Measurements from ENCODE around the gene RTN4R. TPM values are rescaled to one million over a fixed set of nuclear protein-coding genes. Genes with fewer than 3 reads are reported as not detected.
"Not testable (repeated sequence)": the region's sequence is repeated elsewhere in the genome, so short reads cannot be mapped to it uniquely, and the experiment has no call there.

The RTN4R gene
- total RNA-seq, 1 donor from 2014 or later = 10.5 TPM

- DNase-seq (ENCODE audit: low read depth) = not testable (repeated sequence)
Observed at GRCh38 chr22:20289182-20290044, 21.3 kb upstream of the RTN4R start.

GRCh38 chr22:20286784-20287423 is 18.8 kb upstream of the RTN4R start:
- DNase-seq (ENCODE audit: low read depth) = not testable (repeated sequence)

DNA sequence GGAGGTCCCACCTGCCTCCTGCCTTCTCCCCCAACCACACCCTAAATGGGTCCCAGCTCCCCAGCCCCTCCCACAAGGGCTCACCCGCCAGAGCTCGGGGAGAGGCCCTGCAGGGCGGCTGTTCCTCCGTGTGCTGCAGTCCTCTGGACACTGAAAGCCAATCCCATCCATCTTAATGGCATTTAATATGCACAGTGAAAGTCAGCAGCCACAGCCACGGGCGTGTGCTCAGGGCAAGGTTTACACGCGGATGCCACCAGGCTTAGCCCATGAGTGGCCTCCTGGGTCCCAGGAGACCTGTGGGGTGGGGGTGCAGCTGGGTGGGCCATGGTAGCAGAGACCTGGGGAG is 18.2 kb upstream of the RTN4R start:
- DNase-seq (ENCODE audit: low read depth) = not testable (repeated sequence)

DNA sequence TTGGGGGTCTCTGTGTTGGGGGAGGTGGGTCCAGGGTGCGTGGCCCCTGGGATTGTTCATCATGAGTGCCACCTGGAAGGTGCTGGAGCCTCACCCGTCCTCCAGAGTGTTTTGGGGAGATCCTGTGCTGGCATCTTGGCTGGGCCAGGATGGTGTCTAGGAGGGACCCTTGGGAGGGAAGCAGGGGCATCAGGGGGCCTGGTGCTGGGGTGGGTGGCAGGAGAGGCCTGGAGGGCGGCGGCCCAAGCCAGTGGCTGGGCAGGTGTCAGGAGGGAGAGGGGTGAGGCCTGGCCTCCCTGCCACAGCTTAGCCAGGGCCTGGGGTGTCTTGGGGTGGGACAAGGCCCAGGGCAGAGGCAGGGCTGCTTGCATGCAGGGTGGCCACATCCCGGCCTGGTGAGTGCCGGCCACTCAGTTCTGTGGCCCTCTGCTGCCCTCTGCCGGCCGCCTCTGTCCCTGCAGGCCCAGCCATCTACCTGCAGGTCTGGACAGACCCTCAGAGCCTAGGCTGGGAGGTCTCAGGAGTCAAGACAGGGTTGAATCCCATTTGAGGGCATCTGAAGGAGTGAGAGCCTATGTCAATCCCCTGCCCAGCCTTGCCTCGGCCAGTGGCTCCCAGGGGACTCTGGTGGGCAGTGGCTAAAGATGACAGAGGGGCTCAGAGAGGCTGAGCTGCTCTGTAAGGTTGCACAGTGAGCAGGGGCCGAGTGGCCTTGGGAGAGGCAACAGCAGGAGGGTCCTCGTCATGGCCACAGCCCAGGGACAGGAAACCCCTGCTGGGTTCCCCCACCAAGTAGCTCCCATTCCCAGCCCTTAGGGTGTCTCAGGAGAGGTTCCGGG is 17.6 kb upstream of the RTN4R start:
- peak; percentile 40 for DNase-seq (ENCODE audit: low read depth)

DNA sequence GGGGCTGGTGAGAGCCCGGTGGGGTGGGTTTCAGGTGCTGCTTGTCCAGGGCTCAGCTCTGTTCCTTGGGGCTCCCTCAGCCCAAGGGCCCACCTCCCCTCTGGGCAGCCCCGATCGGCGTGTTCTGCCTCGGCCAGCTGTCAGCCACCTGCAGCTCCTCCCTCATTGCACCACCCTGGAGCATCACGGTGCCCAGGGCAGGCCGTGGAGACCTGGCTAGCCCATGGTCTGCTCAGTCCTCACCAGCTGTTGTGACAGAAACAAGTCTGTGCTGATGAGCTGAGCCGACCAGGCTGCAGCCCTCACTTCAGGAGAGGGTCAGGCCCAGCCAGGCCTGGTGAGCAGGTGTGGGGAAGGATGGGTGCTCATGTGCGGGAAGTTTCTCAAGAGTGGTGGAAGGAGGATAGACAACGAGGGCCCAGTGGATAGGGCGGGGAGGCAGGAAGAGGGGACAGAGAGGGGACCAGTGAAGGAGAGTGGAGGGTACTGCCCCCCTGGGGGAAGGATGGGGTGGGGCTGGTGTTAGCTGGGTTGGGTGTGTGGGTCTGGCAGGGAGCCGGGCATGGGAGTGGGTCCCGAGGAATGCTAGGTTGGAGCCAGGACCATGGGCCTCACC is 16.5 kb upstream of the RTN4R start:
- no peak for DNase-seq (ENCODE audit: low read depth)

- DNase-seq (ENCODE audit: low read depth) = no peak
Observed at GRCh38 chr22:20283674-20284066, 15.6 kb upstream of the RTN4R start.

DNA sequence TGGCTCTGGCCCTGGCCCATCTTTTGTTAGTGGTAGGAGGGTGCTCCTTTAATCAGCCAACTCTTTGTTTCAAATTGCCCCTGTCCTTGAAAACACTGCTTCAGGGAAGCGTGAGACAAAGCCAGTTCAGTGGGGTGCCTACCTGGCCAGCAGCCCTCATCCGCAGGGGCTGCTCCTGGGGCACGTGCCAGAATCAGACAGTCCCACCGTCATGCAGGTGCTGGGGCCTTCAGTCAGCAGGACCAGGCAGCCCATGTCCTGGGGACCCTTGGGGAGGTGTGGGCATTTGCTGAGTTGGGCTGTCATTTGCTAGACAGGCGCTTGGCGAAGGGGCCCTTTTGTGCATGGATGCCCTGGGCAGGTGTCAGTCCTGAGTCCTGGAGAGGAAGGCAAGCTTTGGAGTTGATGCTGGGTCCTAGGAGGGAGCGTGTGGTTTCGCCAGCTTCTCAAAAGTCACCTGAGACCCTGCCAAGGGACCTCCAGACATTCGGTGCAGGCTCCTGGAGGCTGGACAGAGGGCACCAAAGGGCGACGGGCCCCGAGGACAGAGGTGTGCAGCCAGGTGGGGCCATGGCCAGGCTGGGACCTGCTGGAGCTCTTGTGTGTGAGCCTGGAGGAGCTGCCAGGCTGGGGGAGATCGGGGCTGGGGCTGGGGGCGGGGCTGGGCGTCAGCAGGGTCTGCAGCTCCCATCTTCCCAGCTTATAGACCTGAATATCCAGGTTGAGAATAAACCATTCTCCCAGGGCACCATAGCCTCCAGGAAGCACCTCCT is 15.0 kb upstream of the RTN4R start:
- no peak for DNase-seq (ENCODE audit: low read depth)

- DNase-seq (ENCODE audit: low read depth) = no peak
Observed at GRCh38 chr22:20281891-20282290, 13.8 kb upstream of the RTN4R start.

DNA sequence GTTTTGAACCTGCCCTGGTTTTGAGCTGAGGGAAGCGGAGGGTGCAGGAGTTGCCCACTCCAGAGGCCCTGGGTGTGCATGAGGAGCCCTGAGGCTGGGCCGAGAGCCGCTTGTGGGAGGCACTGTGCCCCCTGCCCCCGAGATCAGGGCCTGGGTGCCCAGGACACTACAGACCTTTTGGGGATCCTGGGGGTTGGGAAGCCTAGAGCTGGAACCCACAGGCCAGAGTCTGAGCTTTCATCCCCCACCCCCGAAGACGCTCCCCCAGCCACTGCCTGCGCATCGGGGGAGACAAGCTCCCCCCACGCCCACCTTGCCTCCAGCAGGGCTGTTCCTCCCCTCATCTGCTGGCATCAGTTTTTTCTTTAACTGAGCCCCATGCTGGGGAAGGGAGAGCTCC is 13.4 kb upstream of the RTN4R start:
- DNase-seq (ENCODE audit: low read depth) = not testable (repeated sequence)

- no peak for DNase-seq (ENCODE audit: low read depth)
Observed at GRCh38 chr22:20280866-20281265, 12.7 kb upstream of the RTN4R start.

- not testable (repeated sequence) for DNase-seq (ENCODE audit: low read depth)
Observed at GRCh38 chr22:20280163-20280562, 12.0 kb upstream of the RTN4R start.

- no peak for DNase-seq (ENCODE audit: low read depth)
Observed at GRCh38 chr22:20279662-20280134, 11.6 kb upstream of the RTN4R start.

DNA sequence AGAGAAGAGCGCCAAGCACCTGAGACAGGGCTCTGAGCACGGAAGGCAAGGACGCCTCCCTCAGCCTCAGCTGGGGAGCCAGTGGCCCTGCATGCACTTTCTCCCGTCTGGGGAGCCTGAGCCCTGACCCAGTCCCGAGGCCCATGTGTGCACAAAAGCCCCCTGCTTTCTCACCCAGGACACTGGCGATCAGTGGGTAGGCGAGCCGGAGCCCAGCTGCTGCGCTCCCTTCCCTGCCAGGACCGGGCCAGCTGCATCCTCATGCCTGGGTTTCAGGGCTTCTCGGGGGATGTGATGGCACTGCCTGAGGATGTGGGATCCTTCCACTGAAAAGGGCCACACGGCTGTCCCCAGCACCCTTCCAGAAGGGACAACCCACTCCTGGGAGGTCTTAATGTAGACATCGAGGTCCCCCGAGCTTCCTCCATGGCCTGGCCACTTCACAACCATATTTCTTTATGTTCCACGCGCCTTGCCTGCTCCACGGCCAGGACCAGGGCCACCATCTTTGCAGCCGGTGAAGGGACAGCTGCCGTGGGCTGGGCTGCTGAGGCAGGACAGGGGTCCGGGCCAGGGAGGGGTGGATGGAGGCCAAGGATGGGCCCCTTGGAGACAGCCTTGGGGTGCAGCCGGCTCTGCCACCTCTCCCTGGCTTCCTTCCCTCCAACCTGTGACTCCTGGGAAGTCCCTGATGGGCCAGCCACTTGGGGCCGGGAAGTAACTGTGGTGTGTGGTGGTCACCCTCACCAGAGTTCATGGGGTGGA is 10.8 kb upstream of the RTN4R start:
- peak; percentile 35 for DNase-seq (ENCODE audit: low read depth)

DNA sequence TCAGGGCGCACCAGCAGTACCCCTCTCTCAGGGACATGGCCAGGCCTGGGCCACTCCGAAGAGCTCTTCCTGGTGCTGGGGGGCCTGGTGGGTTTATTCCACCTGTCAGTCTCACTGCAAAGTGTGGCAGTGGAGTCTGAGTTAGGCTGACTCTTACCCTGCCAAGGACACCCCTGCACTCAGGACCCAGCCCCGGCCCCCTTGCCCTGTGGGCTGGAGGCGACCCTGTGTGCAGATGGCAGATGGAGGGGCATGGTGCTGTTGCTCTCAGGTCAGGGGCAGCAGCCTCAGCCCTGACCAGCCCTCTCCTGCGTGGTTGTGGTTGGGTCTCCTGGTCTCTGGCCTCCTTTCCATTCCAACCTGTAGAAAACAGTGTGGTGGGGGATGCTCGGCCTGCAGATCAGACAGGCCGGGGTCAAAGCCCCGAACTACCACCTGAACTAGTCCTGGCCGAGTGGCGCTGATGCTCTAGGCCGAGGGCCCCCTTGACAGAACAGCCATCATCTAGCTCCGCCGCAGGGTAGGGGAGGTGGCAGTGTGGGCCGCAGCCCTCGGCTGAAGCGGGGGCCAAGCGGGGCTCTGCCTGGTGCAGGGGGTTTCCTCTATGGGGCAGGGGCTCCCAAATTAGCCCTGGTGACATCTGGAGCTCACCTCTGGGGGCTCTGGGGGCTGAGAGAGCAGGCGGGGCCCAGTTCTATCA is 10.0 kb upstream of the RTN4R start:
- DNase-seq (ENCODE audit: low read depth) = not testable (repeated sequence)

- DNase-seq (ENCODE audit: low read depth) = no peak
Observed at GRCh38 chr22:20276468-20276867, 8.3 kb upstream of the RTN4R start.

DNA sequence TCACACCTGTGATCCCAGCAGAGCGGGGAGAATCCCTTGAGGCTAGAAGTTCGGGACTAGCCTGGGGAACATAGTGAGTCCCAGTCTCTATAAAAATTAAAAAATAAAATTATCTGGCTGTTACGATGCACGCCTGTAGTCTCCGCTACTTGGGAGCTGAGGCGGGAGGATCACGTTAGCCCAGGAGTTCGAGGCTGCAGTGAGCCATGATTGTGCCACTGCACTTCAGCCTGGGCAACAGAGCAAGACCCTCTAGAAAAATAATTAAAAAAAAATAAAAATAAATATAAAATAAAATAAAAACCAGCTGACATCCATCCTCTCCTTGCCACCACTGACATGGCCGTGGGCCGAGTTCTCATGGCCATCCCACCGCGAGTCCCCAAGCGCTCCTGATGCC is 7.7 kb upstream of the RTN4R start:
- no peak for DNase-seq (ENCODE audit: low read depth)

GRCh38 chr22:20275325-20275724 is 7.2 kb upstream of the RTN4R start:
- not testable (repeated sequence) for DNase-seq (ENCODE audit: low read depth)

DNA sequence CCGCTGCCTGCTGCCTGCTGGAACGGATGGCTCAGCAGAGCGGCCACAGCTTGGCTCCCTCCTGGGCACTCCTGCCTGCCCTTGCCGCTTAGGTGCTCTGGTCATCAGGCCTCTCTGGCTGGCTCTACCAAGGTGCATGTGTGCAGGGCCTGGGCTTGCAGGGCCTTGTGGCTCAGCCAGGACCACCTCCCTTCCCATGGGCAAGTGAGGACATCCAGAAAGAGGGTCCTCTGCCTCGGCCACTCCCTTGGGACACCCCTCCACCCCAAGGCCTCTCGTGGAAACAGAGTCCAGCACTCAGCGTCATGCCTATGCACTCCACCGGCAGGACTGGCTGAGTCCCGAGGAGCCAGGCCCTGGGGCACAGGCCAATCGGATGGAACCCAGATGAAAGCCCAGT is 6.3 kb upstream of the RTN4R start:
- DNase-seq (ENCODE audit: low read depth) = not testable (repeated sequence)

GRCh38 chr22:20273758-20274181 is 5.7 kb upstream of the RTN4R start:
- peak; percentile 40 for DNase-seq (ENCODE audit: low read depth)

Measured in myocyte (in vitro differentiated cells).